GM10248 (cell line): ENCODE results near the gene FRMD1.

ENCODE experiments used
- CTCF ChIA-PET: fragments of 300-600 bp; sonication (Branson Sonifier 250); formaldehyde crosslinking; extraction: SDS; loops from one replicate; lab custom pipeline; 2021; ENCODE audit warnings: antibody characterized with exemption; lab: Yijun Ruan, JAX
- POLR2A ChIA-PET: fragments of 350-650 bp; sonication (Branson Sonifier 250); formaldehyde crosslinking; extraction: SDS; loops from one replicate; lab custom pipeline; 2020; ENCODE audit warnings: antibody characterized with exemption; lab: Yijun Ruan, JAX
- DNase-seq: peaks from one replicate; pipeline ENCODE4 v3.0.0; 2012; ENCODE audit errors: extremely low spot score
- TF ChIP-seq, protein P1 (sequence below): IDR thresholded peaks from 2 replicates; pipeline ENCODE4 v1.5.1; 2012; ENCODE audit warnings: mild to moderate bottlenecking, low read depth; ENCODE audit errors: extremely low read depth, missing control alignments, control extremely low read depth

The FRMD1 gene

DNA sequence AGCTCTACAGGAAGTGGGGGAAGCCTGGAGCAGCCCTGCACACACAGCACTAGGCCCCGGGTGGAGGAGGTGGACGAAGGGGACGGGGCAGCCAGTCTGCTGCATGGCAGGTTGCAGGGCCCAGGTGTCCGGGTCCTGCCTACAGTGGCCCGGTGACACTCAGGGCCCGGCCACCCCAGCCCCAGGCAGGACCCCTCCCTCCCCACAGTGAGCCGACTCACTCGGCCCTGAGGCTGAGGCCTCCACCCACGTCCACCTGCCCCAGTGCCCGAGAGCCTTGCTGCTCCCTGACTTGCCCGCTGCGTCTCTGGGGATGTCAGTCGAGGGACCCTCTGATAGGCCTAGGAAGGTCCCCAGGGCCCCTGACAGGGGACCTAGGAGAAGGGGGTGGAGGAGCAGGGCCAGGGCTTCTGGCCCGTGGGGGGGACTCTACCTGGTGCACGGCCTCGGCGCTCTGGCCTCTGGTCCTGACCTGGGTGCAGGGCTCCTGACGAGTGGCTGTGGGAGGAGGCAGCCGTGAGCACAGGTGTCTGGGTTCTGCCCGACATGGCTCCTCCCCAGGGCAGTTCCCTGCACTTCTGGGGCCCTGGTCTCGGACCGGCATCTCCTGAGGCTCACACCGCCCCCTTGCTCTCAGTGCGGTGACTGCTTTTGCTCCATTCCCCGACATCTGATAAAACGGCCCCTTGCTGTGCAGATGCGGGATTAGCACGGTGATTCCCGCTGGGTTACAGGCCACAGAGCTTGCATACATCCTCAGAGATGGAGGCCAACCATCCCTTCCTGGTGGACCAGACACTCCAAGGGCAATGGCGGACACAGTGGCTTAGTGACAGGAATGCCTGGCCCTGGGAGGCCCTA is 20.1 kb downstream of the FRMD1 start:
- TF ChIP-seq, protein P1, sequence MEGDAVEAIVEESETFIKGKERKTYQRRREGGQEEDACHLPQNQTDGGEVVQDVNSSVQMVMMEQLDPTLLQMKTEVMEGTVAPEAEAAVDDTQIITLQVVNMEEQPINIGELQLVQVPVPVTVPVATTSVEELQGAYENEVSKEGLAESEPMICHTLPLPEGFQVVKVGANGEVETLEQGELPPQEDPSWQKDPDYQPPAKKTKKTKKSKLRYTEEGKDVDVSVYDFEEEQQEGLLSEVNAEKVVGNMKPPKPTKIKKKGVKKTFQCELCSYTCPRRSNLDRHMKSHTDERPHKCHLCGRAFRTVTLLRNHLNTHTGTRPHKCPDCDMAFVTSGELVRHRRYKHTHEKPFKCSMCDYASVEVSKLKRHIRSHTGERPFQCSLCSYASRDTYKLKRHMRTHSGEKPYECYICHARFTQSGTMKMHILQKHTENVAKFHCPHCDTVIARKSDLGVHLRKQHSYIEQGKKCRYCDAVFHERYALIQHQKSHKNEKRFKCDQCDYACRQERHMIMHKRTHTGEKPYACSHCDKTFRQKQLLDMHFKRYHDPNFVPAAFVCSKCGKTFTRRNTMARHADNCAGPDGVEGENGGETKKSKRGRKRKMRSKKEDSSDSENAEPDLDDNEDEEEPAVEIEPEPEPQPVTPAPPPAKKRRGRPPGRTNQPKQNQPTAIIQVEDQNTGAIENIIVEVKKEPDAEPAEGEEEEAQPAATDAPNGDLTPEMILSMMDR: no peak
- no peak for DNase-seq
- POLR2A ChIA-PET: no interaction called here
- CTCF ChIA-PET: no interaction called here

GRCh38 chr6:168057836-168058235 is 21.2 kb downstream of the FRMD1 start:
- DNase-seq: no peak
- ChIA-PET POLR2A (no interaction called here), CTCF (no interaction called here)
- TF ChIP-seq, protein P1: no peak

- TF ChIP-seq, protein P1: no peak
- CTCF ChIA-PET: no interaction called here
- DNase-seq: no peak
- POLR2A ChIA-PET: no interaction called here
Observed at GRCh38 chr6:168056892-168057527, 22.0 kb downstream of the FRMD1 start.

DNA sequence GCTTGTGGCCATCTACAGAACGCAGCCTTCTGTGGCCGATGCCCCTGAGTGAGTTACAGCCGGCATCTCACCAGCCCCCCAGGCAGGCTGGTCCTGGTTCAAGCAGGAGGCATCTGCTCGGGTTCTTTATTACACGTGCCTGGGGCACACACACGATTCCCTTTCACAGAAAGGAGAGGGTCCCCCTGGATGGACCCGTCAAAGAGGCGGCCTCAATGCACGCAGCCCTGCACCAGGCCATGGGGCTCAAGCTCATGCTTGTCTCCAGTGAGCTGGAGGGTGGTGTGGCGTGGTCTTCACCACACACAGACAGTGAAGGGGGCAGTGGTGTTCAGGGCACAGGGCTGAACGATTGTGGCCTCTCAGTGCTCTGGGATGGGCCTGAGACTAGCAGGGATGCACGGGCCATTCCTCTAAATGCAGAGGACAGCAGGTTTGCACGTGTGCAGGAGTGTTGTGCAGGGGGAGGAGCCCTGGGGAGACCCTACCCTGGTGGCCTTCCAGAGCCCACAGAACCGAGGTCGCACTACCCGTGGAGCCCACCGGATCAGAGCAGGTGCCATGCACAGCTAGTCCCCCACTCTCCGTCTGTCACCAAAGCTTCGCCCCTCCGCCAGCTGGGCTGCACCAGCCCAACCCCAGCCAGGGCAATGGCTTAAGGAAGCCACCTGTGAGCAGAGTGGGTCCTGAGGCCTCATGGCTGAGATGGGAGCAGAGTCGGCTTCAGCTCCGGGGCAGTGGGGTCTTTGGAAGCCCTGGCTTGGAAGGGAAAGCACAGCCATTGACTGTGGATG is 23.1 kb downstream of the FRMD1 start:
- ChIA-PET CTCF (no interaction called here), POLR2A (no interaction called here)
- DNase-seq: no peak
- TF ChIP-seq, protein P1: no peak

DNA sequence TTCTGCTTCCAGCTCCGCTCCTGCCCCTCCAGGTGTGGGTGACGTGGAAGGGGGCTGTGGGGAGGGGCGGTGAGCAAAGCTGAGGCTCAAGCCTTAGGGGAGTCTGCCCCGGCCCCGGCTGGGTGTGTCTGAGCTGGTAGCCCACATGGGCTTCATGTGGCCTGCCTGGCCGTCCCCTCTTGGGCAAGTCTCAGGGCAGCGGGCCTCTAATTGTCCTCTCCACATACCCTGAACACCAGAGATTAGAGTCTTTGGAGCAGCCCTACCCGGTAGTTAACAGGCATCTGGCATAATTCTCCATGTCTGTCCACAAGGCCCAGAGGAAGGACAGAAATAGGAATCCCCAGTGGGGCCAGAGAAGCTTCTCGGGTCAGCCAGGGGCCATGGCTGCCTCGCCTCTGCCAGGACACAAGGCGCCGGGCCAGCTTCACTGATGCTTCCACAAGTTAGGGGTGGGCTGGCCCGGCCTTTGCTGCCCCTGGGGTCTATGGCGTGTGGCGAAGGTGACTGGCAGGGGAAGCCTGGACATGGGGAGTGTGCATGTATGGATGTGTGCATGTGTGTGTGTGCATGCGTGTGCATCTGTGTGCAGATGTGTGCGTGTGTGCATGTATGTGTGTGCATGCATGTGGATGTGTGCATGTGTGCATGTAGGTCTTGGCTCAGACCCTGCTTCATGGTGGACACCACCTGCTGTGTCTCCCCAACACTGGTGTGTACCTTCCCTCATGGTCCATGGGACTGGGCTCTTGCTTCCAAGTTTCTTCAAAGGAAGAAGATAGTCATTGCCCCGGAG is 24.0 kb downstream of the FRMD1 start:
- no peak for DNase-seq
- CTCF ChIA-PET: no interaction called here
- TF ChIP-seq, protein P1: no peak
- POLR2A ChIA-PET: interaction anchor here (0.7 kb wide), 1 partner anchor 584 kb away, joined by 4 read pairs; no protein-coding TSS in a partner anchor
